ENCODE results near the gene CCSER1.

GRCh38 chr4:90546114-90546513, 418.9 kb downstream of the CCSER1 start:
- TF ChIP-seq EZH2 (IDR thresholded peaks at IDR 0.05; ENCODE audit: insufficient read depth, poor library complexity, severe bottlenecking) (no peak), EZH2phosphoT487 (IDR thresholded peaks at IDR 0.05; ENCODE audit: insufficient read depth, low read depth) (no peak)

Data from GM23248 (cell line).